Measurements from ENCODE around the gene SCIN. TPM values are rescaled to one million over a fixed set of nuclear protein-coding genes. Genes with fewer than 3 reads are reported as not detected.

SCIN gene
- total and polyA plus RNA-seq, 4 donors: 4.5 to 24.7 (median 11.4) TPM

DNA sequence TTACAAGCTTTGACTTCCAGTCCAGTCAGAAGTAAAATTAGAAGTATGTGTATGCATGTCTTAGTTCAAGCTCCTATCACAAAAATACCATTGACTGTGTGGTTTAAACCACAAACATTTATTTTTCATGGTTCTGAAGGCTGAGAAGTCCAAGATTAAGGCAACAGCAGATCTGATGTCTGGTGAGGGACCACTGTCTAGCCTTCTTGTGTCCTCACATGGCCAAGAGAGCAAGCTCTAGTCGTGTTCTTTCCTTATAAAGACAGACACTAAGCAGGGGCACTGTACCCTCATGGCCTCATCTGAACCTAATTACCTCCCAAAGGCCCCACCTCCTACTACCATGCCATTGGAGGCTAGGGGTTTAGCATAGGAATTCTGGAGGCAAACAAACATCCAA is 75.6 kb downstream of the SCIN start:
- H3K27ac ChIP-seq (ENCODE audit: low read depth in 1 of 2, low read length in 1 of 2): no peak overlapping the region
- 65 to 83% methylated on average over 1 of the region's 1 CpG for WGBS, 2 donors
- H3K9me3 ChIP-seq (ENCODE audit: control insufficient read depth in 4 of 4, insufficient read depth in 3 of 4, low read length in 3 of 4): no peaks in the 10 kb centered on the region
- no peaks in the 10 kb centered on the region for H3K36me3 ChIP-seq (ENCODE audit: control insufficient read depth in 4 of 4, insufficient read depth in 4 of 4, low read length in 4 of 4)
- H3K4me1 ChIP-seq (ENCODE audit: control insufficient read depth in 5 of 5, insufficient read depth in 5 of 5, low read length in 5 of 5): peaks cover 0 to 11% (median 2%) of the 10 kb centered on the region in 5 donors
- DNase-seq (no peak), ATAC-seq (ENCODE audit: insufficient read depth, low FRiP score) (no peak)
- TF ChIP-seq, protein P1, sequence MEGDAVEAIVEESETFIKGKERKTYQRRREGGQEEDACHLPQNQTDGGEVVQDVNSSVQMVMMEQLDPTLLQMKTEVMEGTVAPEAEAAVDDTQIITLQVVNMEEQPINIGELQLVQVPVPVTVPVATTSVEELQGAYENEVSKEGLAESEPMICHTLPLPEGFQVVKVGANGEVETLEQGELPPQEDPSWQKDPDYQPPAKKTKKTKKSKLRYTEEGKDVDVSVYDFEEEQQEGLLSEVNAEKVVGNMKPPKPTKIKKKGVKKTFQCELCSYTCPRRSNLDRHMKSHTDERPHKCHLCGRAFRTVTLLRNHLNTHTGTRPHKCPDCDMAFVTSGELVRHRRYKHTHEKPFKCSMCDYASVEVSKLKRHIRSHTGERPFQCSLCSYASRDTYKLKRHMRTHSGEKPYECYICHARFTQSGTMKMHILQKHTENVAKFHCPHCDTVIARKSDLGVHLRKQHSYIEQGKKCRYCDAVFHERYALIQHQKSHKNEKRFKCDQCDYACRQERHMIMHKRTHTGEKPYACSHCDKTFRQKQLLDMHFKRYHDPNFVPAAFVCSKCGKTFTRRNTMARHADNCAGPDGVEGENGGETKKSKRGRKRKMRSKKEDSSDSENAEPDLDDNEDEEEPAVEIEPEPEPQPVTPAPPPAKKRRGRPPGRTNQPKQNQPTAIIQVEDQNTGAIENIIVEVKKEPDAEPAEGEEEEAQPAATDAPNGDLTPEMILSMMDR (IDR thresholded peaks at IDR 0.05; ENCODE audit: control extremely low read depth, extremely low read depth): no peak
- no peak overlapping the region for H3K4me3 ChIP-seq
- H3K9ac ChIP-seq (ENCODE audit: insufficient read depth in 1 of 2, low read length in 2 of 2): no peak overlapping the region
- H3K27me3 ChIP-seq (ENCODE audit: control insufficient read depth in 3 of 3, insufficient read depth in 3 of 3, low read length in 2 of 3): no peaks in the 10 kb centered on the region

DNA sequence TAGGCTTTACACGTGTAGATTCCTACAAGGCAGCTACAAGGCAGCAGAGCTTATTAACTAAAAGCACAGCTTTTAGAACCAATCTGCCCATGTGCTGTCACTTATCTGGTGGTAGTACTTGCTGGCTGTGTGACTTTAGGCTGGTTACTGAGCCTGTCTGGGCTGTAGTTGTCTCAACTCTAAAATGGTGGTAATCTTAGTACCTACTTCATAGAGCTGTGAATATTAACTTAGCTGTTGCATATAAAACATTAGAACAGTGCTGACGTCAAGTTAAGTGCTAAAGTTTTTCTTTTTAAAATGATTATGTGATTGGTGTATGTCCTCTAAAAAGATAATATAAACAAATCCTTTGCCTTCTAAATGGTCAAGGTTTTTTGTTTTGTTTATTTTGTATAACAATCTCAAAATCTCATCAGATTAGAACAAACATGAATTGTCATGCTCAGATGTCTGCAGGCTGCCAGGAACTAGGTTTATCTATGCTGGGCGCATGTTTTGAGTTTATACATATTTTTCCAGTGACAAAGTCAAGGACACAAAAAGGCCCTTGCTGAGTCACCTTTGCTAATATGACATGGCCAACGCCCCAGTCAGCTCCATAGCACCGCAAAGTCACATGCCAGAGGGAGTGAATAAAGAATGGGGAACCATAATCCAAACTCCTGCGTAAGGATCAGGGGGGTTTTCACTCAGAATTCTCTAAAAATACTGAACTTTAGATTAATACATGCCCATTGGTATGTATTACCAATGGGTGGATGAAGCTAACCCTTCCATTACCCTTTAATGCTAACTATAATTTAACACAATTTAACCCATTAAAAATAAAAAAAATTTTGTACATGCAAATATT is 77.1 kb downstream of the SCIN start:
- DNase-seq: no peak

DNA sequence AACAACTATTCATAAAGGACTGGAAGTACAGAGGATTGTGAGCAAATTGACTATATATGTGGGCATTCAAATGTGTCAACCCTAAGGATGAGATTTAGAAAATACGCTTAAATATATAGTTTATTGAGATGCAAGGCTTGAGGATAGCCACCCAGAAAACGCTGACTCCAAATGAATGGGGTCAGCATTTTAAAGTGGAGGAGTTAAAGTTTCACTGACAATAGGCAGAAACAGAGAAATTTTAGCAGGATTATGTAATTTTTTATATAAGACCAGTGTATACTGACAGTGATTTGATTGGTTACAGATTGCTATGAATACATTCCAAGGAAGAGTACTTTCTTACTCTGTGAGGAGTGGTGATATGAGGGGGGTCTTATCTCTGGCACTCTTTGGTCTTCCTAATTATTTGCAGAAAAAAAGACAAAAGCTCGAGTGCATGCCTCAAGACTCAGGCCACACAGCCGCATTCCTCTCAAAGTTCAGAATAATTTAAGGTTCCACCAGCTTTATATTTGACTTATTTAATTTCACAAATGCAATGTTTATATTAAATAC is 78.3 kb downstream of the SCIN start:
- H3K4me1 ChIP-seq (ENCODE audit: control insufficient read depth in 5 of 5, insufficient read depth in 5 of 5, low read length in 5 of 5): peaks cover 0 to 11% (median 0%) of the 10 kb centered on the region in 5 donors
- no peaks in the 10 kb centered on the region for H3K36me3 ChIP-seq (ENCODE audit: control insufficient read depth in 4 of 4, insufficient read depth in 4 of 4, low read length in 4 of 4)
- TF ChIP-seq, protein P1 (IDR thresholded peaks at IDR 0.05; ENCODE audit: control extremely low read depth, extremely low read depth): no peak
- ATAC-seq (ENCODE audit: insufficient read depth, low FRiP score): no peak
- H3K4me3 ChIP-seq: no peak overlapping the region
- H3K27ac ChIP-seq (ENCODE audit: low read depth in 1 of 2, low read length in 1 of 2): no peak overlapping the region
- 81 to 87% methylated on average over 4 of the region's 4 CpGs for WGBS, 2 donors
- no peak overlapping the region for H3K9ac ChIP-seq (ENCODE audit: insufficient read depth in 1 of 2, low read length in 2 of 2)
- DNase-seq: no peak
- no peaks in the 10 kb centered on the region for H3K9me3 ChIP-seq (ENCODE audit: control insufficient read depth in 4 of 4, insufficient read depth in 3 of 4, low read length in 3 of 4)
- H3K27me3 ChIP-seq (ENCODE audit: control insufficient read depth in 3 of 3, insufficient read depth in 3 of 3, low read length in 2 of 3): no peaks in the 10 kb centered on the region

More for the DNA sequence above, 77.1 kb downstream of the SCIN start:
- peaks cover 0 to 11% (median 2%) of the 10 kb centered on the region in 5 donors for H3K4me1 ChIP-seq (ENCODE audit: control insufficient read depth in 5 of 5, insufficient read depth in 5 of 5, low read length in 5 of 5)
- no peak overlapping the region for H3K4me3 ChIP-seq
- H3K9me3 ChIP-seq (ENCODE audit: control insufficient read depth in 4 of 4, insufficient read depth in 3 of 4, low read length in 3 of 4): no peaks in the 10 kb centered on the region
- H3K27ac ChIP-seq (ENCODE audit: low read depth in 1 of 2, low read length in 1 of 2): no peak overlapping the region
- ATAC-seq (ENCODE audit: insufficient read depth, low FRiP score): no peak
- H3K9ac ChIP-seq (ENCODE audit: insufficient read depth in 1 of 2, low read length in 2 of 2): no peak overlapping the region
- 70 to 84% methylated on average over 6 of the region's 6 CpGs for WGBS, 2 donors
- no peaks in the 10 kb centered on the region for H3K36me3 ChIP-seq (ENCODE audit: control insufficient read depth in 4 of 4, insufficient read depth in 4 of 4, low read length in 4 of 4)
- H3K27me3 ChIP-seq (ENCODE audit: control insufficient read depth in 3 of 3, insufficient read depth in 3 of 3, low read length in 2 of 3): no peaks in the 10 kb centered on the region
- TF ChIP-seq, protein P1 (IDR thresholded peaks at IDR 0.05; ENCODE audit: control extremely low read depth, extremely low read depth): no peak

All from lung (tissue), 12 donors.